ENCODE results near the gene PRKG1.

PRKG1 gene

DNA sequence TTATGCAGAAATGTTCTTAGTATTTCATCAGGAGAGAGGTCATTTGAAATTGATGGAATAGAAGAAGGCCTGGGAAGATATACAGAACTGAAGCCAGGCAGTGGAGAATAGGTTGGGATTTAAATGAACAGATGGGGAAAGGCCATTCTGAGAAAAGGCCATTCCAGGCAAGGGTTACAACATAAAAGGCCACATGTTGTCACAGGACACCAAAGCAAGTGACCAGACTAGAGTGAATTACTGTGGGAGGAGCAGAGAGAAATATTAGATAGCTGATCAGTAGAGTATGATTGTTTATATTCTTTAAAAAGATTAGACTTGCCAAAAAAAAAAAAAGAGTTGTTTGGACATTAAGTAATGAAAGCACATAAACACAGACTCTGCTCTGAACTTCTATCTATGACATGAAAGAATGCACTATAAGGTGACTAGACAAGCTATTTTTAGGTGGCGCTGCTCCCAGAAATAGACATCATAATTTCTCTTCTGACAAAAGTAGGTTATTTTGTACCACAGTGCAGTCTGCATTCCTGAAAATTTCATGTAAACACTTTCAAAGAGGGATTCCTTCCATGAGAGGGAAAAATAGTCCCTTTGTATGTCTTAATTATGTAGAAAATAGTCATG is 1184.6 kb downstream of the PRKG1 start:
- DNase-seq (ENCODE audit: low spot score): no peak

GRCh38 chr10:52259426-52259812 is 1185.1 kb downstream of the PRKG1 start:
- no peak for DNase-seq (ENCODE audit: low spot score)

DNA sequence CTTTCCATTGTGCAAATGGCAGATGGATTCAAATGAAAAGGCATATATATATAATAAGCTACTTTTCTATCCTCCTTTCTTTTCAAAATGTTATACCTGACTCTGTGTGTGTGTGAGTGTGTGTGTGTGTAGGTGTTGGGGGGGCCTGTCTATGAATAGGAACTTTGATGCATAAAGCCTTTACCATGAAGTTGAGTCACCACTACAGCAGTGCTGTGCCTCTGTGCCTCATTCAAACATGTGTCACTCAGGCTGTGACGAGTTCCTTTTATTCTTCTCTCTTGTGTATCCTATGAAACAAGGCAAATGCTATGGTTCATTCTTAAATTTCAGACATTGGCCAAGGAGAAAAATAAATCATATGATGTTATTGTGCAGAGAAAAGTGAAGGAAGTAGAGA is 1187.1 kb downstream of the PRKG1 start:
- DNase-seq (ENCODE audit: low spot score): peak; percentile 35

GRCh38 chr10:52265131-52265926 is 1191.0 kb downstream of the PRKG1 start:
- DNase-seq (ENCODE audit: low spot score): no peak

DNA sequence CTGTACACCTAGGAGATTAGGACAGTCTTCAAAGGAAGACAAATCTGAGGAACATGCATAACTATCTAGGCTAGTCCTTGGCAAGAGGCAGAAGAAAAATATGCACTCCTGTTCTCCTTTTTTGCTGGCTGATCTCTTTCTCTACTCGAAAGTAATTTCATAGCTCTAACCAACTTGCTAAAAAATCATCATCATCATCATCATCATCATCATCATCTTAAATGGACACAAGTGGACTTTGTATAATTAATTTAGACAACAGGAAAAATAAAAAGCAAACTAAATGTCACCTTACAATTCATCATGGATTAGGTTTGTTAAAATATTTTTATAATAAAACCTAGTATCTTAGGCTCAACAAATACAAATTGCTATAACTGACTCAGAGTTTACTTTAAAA is 1192.6 kb downstream of the PRKG1 start:
- no peak for DNase-seq (ENCODE audit: low spot score)

GRCh38 chr10:52268790-52269189 is 1194.5 kb downstream of the PRKG1 start:
- no peak for DNase-seq (ENCODE audit: low spot score)

- no peak for DNase-seq (ENCODE audit: low spot score)
Measured at GRCh38 chr10:52269233-52269632, 1194.9 kb downstream of the PRKG1 start.

DNA sequence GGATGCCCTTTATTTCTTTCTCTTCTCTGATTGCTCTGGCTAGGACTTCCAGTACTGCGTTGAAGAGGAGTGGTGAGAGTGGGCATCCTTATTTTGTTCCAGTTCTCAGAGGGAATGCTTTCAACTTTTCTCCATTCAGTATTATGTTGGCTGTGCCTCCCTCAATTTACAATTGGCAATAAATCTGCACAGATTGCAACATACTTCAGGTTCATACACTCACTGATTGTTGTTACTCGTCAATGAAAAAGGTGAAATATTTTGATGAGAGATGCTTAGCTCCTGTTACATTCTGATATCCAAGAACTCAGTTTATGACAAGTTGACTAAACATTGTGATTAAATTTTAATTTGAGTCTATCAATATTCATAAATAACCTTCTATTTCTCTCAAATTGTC is 1201.9 kb downstream of the PRKG1 start:
- DNase-seq (ENCODE audit: low spot score): no peak

- no peak for DNase-seq (ENCODE audit: low spot score)
Measured at GRCh38 chr10:52276986-52277385, 1202.7 kb downstream of the PRKG1 start.

DNA sequence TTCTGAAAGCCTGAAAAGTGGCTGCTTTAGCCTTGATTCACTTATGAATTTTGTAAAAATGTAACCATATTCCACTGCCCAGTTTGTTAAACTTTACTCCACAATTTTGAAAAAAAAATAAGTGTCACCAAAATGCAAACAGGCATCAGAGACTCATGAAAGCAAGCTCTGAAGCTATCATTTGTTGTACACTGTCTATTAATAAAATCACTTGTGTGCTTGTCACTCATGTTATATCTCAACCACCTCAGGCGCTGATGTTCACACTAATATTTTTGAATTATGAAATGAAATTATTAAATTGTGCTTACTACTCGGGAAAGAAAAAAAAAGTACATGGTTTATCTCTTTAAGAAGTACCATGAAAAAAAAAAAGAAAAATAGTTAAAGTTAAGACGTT is 1205.3 kb downstream of the PRKG1 start:
- DNase-seq (ENCODE audit: low spot score): no peak

- DNase-seq (ENCODE audit: low spot score): no peak
Measured at GRCh38 chr10:52280051-52280450, 1205.8 kb downstream of the PRKG1 start.

DNA sequence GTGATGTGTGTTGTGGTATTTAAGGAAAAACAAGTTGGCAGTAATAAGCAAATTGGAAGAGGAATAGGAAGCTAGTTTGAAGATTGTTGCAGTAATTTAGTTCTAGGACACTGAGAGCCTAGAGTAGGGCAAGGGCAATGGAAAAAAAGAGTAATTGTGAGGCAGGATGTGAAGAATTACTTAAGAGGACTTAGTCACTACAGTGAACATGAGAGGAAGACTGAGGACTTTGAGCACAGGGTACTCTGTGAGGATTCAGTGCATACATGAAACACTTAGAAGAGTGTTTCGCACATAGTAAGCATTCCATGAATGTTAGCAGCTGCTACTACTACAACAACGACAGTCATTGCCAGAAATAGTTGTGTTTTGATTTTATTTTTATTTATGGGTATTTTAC is 1208.9 kb downstream of the PRKG1 start:
- DNase-seq (ENCODE audit: low spot score): peak; percentile 9

DNA sequence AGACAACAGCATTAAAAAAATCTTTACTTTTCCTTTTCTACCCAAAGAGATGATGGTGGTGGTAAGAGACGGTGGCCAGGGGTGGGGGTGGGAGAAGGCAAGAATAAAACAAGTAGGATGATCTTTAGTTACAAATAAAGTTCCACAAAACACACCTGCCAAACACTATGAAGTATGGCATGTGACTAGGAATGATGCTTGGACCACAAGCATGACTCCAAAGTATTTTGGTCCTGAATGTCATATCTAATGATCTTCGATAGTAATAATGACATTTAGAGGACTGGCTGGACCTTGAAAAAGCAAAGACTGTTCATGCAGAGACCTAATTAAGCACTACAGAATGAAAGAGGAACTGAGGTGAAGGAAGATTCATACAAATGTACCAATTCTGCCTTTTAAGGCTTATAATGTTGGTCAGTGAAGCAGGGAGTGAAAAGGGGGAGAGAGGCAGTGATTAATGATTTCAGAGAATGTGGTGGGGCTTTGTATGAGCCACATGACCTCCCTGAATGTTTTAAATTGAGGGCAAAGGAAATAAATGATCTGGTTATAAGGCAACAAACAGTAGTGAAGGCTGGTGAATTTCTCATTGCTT is 1210.2 kb downstream of the PRKG1 start:
- no peak for DNase-seq (ENCODE audit: low spot score)

- DNase-seq (ENCODE audit: low spot score): no peak
Measured at GRCh38 chr10:52287866-52288265, 1213.6 kb downstream of the PRKG1 start.

- no peak for DNase-seq (ENCODE audit: low spot score)
Measured at GRCh38 chr10:52297747-52298146, 1223.5 kb downstream of the PRKG1 start.

DNA sequence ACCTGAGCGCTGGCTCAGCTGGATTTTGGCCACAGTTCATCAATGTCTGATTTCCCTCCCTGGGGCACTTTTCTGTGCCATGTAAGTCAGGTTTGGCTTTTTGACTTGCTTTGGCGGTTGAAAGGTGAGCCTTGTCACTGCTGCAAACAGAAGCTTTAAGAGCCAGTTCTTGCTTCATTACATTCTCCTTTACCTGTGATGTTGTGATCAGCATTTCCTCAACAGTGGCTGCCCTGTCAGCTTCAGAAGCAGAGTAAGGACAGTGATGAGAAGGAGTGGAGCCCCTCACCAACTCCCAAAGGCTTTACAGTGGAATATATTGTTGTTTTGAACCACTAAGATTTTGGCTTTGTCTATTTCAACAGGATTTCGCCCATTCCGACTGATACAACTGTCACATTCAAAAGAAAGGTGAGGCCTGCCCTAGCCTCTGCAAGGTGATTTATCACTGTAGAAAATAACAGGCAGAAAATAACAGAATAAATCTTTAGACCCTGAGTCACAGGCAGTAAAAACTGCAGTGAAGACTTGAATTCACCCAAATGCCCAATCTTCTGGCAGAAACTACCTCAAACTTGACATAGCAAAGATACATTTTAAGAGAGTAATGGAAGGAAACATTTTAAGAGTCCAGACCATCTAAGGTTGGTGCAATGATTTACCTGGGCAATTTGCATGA is 1226.5 kb downstream of the PRKG1 start:
- no peak for DNase-seq (ENCODE audit: low spot score)

DNA sequence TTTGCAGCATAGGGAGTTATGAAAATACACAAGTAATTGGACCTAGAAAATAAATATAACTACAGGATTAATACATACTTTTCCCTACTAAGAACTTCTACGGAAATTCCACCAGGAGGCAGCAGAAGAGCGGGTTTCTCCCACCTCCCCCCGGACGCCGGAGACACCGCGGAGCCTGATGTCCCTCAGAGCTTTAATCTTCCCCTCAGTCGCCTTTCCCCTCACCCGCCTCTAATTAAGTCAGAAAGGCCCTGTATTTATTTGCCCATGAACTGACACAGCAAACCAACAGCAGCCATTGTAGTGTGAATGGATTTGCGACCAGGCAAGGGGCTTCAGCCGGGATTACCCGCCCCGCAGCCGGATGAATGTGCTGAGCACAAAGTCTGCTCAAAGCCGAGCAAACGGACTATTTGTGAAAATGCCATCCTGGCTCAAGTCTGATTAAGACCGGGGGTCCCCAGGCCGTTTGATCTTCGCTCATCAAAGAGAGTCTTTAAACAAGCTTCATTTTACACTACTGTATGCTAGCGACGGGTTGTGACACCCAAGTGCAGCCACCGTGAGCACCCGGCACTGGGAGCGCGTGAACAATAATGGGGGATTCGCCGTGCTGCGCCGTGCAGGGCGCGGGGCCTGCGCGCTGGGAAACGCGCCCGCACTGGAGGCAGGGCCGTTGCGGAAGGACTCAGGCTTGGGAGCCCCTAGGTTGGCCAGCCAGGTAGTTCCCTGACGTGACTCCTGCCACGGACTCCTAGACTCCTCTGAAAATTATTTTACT is 1234.2 kb downstream of the PRKG1 start:
- DNase-seq (ENCODE audit: low spot score): peak; percentile 80

- DNase-seq (ENCODE audit: low spot score): no peak
Measured at GRCh38 chr10:52312942-52313255, 1238.6 kb downstream of the PRKG1 start.

DNA sequence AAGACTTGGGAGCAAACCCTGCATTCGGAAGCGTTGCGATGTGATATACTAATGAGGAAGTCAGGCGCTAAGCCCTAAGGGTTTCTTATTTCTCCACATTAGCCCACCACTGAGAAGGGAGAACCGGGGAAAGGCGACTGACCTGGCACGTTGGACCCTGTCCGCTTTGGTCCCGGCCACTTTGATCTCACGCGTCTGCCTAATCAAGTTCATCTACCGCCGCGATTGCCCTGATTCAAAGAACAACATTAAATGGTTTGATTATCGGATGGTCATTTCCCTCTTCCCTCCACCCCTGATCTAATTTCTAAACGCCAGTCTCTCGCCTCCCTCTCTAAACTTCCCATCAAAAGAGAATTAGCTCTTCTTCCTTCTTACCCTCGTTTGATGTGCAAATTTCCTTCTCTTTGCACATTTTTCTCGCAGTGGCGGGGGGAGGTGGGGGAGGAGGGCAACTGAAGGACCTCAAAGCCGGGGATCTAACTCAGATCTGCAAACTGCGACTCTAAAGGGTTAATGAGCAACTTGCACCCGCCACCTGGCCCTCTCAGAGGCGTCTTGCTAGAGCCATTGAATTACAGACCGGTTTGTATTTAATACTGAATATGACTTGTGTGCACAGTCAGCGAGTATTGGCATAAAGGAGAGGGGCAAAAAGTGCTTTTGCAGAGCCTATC is 1239.1 kb downstream of the PRKG1 start:
- DNase-seq (ENCODE audit: low spot score): no peak

GRCh38 chr10:52313933-52314821 is 1239.9 kb downstream of the PRKG1 start, which contains the start of gene DKK1:
Gene DKK1, plus strand, starts transcription at chr10:52314281. Its CDS starts 154 bp downstream, at chr10:52314435.
- peak; percentile 77 for DNase-seq (ENCODE audit: low spot score)
